IPS DF 4.7 (cell line): Measurements from ENCODE around the gene FLAD1.

ENCODE experiments used
- DNase-seq: peaks from one replicate; pipeline ENCODE4 v3.0.0-alpha.2; 2013; ENCODE audit warnings: low spot score; ENCODE audit errors: extremely low read depth

Gene FLAD1

GRCh38 chr1:155002464-155003226 is 19.5 kb downstream of the FLAD1 start, which contains the start of gene ZBTB7B:
TSS of gene ZBTB7B (plus strand) at chr1:155002802. CDS start at chr1:155014661, 11,859 bp downstream.
- DNase-seq = no peak

- DNase-seq = no peak
Observed at GRCh38 chr1:155003227-155003765, 20.2 kb downstream of the FLAD1 start.

GRCh38 chr1:155003766-155004351 is 20.7 kb downstream of the FLAD1 start:
- no peak for DNase-seq

GRCh38 chr1:155004352-155005075 is 21.4 kb downstream of the FLAD1 start:
- DNase-seq = no peak

- no peak for DNase-seq
Observed at GRCh38 chr1:155005076-155006011, 22.2 kb downstream of the FLAD1 start.

- no peak for DNase-seq
Observed at GRCh38 chr1:155006601-155007101, 23.5 kb downstream of the FLAD1 start.

GRCh38 chr1:155007251-155007828 is 24.2 kb downstream of the FLAD1 start:
- no peak for DNase-seq

GRCh38 chr1:155008015-155008941 is 25.1 kb downstream of the FLAD1 start:
- no peak for DNase-seq

- DNase-seq = no peak
Observed at GRCh38 chr1:155009221-155009711, 26.1 kb downstream of the FLAD1 start.

GRCh38 chr1:155009742-155010141 is 26.6 kb downstream of the FLAD1 start:
- no peak for DNase-seq

- DNase-seq = no peak
Observed at GRCh38 chr1:155010211-155010918, 27.2 kb downstream of the FLAD1 start.

GRCh38 chr1:155011004-155011416 is 27.9 kb downstream of the FLAD1 start:
- no peak for DNase-seq

- no peak for DNase-seq
Observed at GRCh38 chr1:155011437-155012025, 28.4 kb downstream of the FLAD1 start.

GRCh38 chr1:155012026-155012546 is 28.9 kb downstream of the FLAD1 start:
- DNase-seq = no peak

- no peak for DNase-seq
Observed at GRCh38 chr1:155012776-155013602, 29.8 kb downstream of the FLAD1 start.

GRCh38 chr1:155013632-155014031 is 30.5 kb downstream of the FLAD1 start:
- no peak for DNase-seq
